Uterus (tissue), 2 donors: Measurements from ENCODE around the gene NFE2L2.

ENCODE experiments used
- CTCF ChIP-seq, 4 experiments: fragments of 200-600 bp in 2 of 4; fragments of 450-650 bp in 2 of 4; sonication (generic) in 2 of 4; IDR thresholded peaks; one replicate each; pipeline ENCODE4 v1.5.1; 2016 to 2019; ENCODE audit warnings: antibody characterized with exemption in 4 of 4, mild to moderate bottlenecking in 2 of 4, moderate library complexity in 1 of 4
- POLR2A ChIP-seq, 2 donors: fragments of 450-650 bp; IDR thresholded peaks; one replicate each; pipeline ENCODE4 v1.6.1; 2016; ENCODE audit warnings: antibody characterized with exemption in 2 of 2, mild to moderate bottlenecking in 1 of 2, moderate library complexity in 1 of 2

- no peak for TF ChIP-seq POLR2A (IDR thresholded peaks at IDR 0.05)
- no peak for TF ChIP-seq CTCF (IDR thresholded peaks at IDR 0.05)
Measured at GRCh38 chr2:177256026-177256425, 8.5 kb downstream of the NFE2L2 start.
